A549 (cell line): ENCODE data around the gene ADGRG6. TPM values are rescaled to one million over a fixed set of nuclear protein-coding genes. Genes with fewer than 3 reads are reported as not detected.

Experiments
- ATAC-seq, 2 experiments: fragments of 200-7000 bp in 1 of 2; fragments of >200 bp in 1 of 2; cut with Nextera tagmentation in 1 of 2; cut with Tn5 transposase in 1 of 2; 3 replicates each; pipeline versions ENCODE4 v1.8.0 to v1.9.1; 2018 to 2020; ENCODE audit warnings: mild to moderate bottlenecking in 1 of 2, moderate library complexity in 1 of 2
- CTCF ChIA-PET: fragments of 300-600 bp; sonication (Branson Sonifier 250); formaldehyde crosslinking; extraction: SDS; loops from one replicate; lab custom pipeline; 2021; ENCODE audit warnings: antibody characterized with exemption, inconsistent platforms; lab: Yijun Ruan, JAX
- POLR2A ChIA-PET: fragments of 350-600 bp; formaldehyde crosslinking; extraction: SDS; loops from one replicate; lab custom pipeline; 2021; ENCODE audit warnings: antibody characterized with exemption, inconsistent platforms; lab: Yijun Ruan, JAX
- DNase-seq, 2 experiments: peaks; one replicate each; pipeline versions ENCODE4 v3.0.0 to v3.0.0-alpha.2; 2011 to 2016; ENCODE audit warnings: low read depth in 1 of 2, low spot score in 1 of 2
- FAIRE-seq: peaks from 2 replicates; lab custom pipeline; 2011; peaks lifted over from hg19 to GRCh38; lab: Jason Lieb, UNC
- H3K27ac ChIP-seq, 2 experiments: fragments of >200 bp; sonication (Bioruptor Twin); formaldehyde crosslinking; 3 replicates each; pipeline ENCODE4 v1.5.1; 2016 to 2017
- H3K4me1 ChIP-seq: fragments of >200 bp; sonication (Bioruptor Twin); formaldehyde crosslinking; 3 replicates; pipeline ENCODE4 v1.6.1; 2016
- H3K4me2 ChIP-seq: fragments of >200 bp; sonication (Bioruptor Twin); formaldehyde crosslinking; 3 replicates; pipeline ENCODE4 v1.6.1; 2016
- H3K4me3 ChIP-seq: fragments of >200 bp; sonication (Bioruptor Twin); formaldehyde crosslinking; 3 replicates; pipeline ENCODE4 v1.5.1; 2016
- H3K9me3 ChIP-seq: fragments of >200 bp; sonication (Bioruptor Twin); formaldehyde crosslinking; 3 replicates; pipeline ENCODE4 v1.6.1; 2016
- BCL3 ChIP-seq: fragments of >200 bp; sonication (Bioruptor Twin); formaldehyde crosslinking; IDR thresholded peaks from 3 replicates; pipeline ENCODE4 v1.6.1; 2016
- CHD4 ChIP-seq: fragments of 200-600 bp; sonication (generic); IDR thresholded peaks from 2 replicates; pipeline ENCODE4 v1.6.1; 2016; ENCODE audit warnings: antibody characterized with exemption, mild to moderate bottlenecking, borderline replicate concordance
- EHF ChIP-seq: fragments of 250-450 bp; sonication (Bioruptor Pico); IDR thresholded peaks from 2 replicates; pipeline ENCODE4 v1.5.0; 2020; ENCODE audit warnings: mild to moderate bottlenecking
- ESRRA ChIP-seq: fragments of 150-350 bp; IDR thresholded peaks from 2 replicates; pipeline ENCODE4 v1.6.1; 2014; ENCODE audit warnings: mild to moderate bottlenecking, low read length, borderline replicate concordance
- FOSB ChIP-seq: fragments of 250-450 bp; sonication (Bioruptor Pico); IDR thresholded peaks from 2 replicates; pipeline ENCODE4 v1.5.0; 2020; ENCODE audit warnings: mild to moderate bottlenecking, moderate library complexity
- FOXS1 ChIP-seq: fragments of 250-450 bp; sonication (Bioruptor Pico); IDR thresholded peaks from 2 replicates; pipeline ENCODE4 v1.5.0; 2020; ENCODE audit warnings: mild to moderate bottlenecking, moderate library complexity
- GATA3 ChIP-seq: IDR thresholded peaks from 2 replicates; pipeline ENCODE4 v1.6.1; 2012; ENCODE audit warnings: borderline replicate concordance
- HDAC2 ChIP-seq: fragments of 200-600 bp; sonication (generic); IDR thresholded peaks from 2 replicates; pipeline ENCODE4 v1.6.1; 2016
- HEYL ChIP-seq: fragments of 250-450 bp; sonication (Bioruptor Pico); IDR thresholded peaks from 2 replicates; pipeline ENCODE4 v1.8.0; 2021; ENCODE audit warnings: mild to moderate bottlenecking, moderate library complexity
- HOXA7 ChIP-seq: fragments of 250-450 bp; sonication (Bioruptor Pico); IDR thresholded peaks from 2 replicates; pipeline ENCODE4 v1.5.0; 2020; ENCODE audit warnings: mild to moderate bottlenecking, moderate library complexity
- HOXB5 ChIP-seq: fragments of 250-450 bp; sonication (Bioruptor Pico); IDR thresholded peaks from 2 replicates; pipeline ENCODE4 v1.5.0; 2020; ENCODE audit warnings: mild to moderate bottlenecking, moderate library complexity
- JUN ChIP-seq, 2 experiments: fragments of >200 bp; sonication (Bioruptor Twin); formaldehyde crosslinking; IDR thresholded peaks; 2 replicates in 1 of 2; 3 replicates in 1 of 2; pipeline ENCODE4 v1.6.1; 2016 to 2017
- MAFK ChIP-seq: fragments of 450-650 bp; IDR thresholded peaks from 2 replicates; pipeline ENCODE4 v1.6.1; 2014; ENCODE audit not compliant: partially characterized antibody
- NFE2L2 ChIP-seq: fragments of 150-350 bp; conservative IDR thresholded peaks from 2 replicates; pipeline ENCODE4 v1.6.1; 2014; ENCODE audit warnings: low read length
- NPAS2 ChIP-seq: fragments of 250-450 bp; sonication (Bioruptor Pico); IDR thresholded peaks from 2 replicates; pipeline ENCODE4 v1.8.0; 2022; ENCODE audit warnings: mild to moderate bottlenecking, moderate library complexity, borderline replicate concordance
- NR3C1 ChIP-seq: fragments of >200 bp; sonication (Bioruptor Twin); formaldehyde crosslinking; IDR thresholded peaks from 3 replicates; pipeline ENCODE4 v1.6.1; 2017
- PHF8 ChIP-seq: fragments of 200-600 bp; sonication (generic); IDR thresholded peaks from 2 replicates; pipeline ENCODE4 v1.6.1; 2016; ENCODE audit warnings: low read depth, mild to moderate bottlenecking, antibody characterized with exemption, moderate library complexity, borderline replicate concordance
- POLR2AphosphoS2 ChIP-seq: conservative IDR thresholded peaks from 2 replicates; pipeline ENCODE4 v1.6.1; 2012; ENCODE audit warnings: low read length, improper control_type of control experiment, inconsistent platforms
- RARB ChIP-seq: fragments of 250-450 bp; sonication (Bioruptor Pico); IDR thresholded peaks from 2 replicates; pipeline ENCODE4 v1.8.0; 2021; ENCODE audit warnings: mild to moderate bottlenecking, moderate library complexity
- RCOR1 ChIP-seq: fragments of 150-350 bp; IDR thresholded peaks from 2 replicates; pipeline ENCODE4 v1.6.1; 2014; ENCODE audit warnings: antibody characterized with exemption, low read length, low read depth
- REST ChIP-seq: fragments of 200-600 bp; sonication (generic); IDR thresholded peaks from 2 replicates; pipeline ENCODE4 v1.6.1; 2016; ENCODE audit warnings: antibody characterized with exemption, mild to moderate bottlenecking, moderate library complexity
- RFX5 ChIP-seq: fragments of 450-650 bp; IDR thresholded peaks from 2 replicates; pipeline ENCODE4 v1.7.1; 2014; ENCODE audit warnings: antibody characterized with exemption, mild to moderate bottlenecking, moderate library complexity
- RNF2 ChIP-seq: fragments of 200-600 bp; sonication (generic); IDR thresholded peaks from 2 replicates; pipeline ENCODE4 v1.6.1; 2016; ENCODE audit warnings: low read depth, mild to moderate bottlenecking, antibody characterized with exemption, moderate library complexity, borderline replicate concordance
- TFCP2L1 ChIP-seq: fragments of 250-450 bp; sonication (Bioruptor Pico); IDR thresholded peaks from 2 replicates; pipeline ENCODE4 v1.5.0; 2021; ENCODE audit warnings: mild to moderate bottlenecking
- ZC3H11A ChIP-seq: fragments of 450-650 bp; IDR thresholded peaks from 2 replicates; pipeline ENCODE4 v1.6.1; 2014; ENCODE audit warnings: antibody characterized with exemption, mild to moderate bottlenecking
- ZNF302 ChIP-seq: fragments of 250-450 bp; sonication (Bioruptor Pico); IDR thresholded peaks from 2 replicates; pipeline ENCODE4 v1.9.0; 2021; ENCODE audit warnings: inconsistent platforms, mild to moderate bottlenecking, moderate library complexity
- ZSCAN20 ChIP-seq: fragments of 250-450 bp; sonication (Bioruptor Pico); IDR thresholded peaks from 2 replicates; pipeline ENCODE4 v1.8.0; 2022; ENCODE audit warnings: mild to moderate bottlenecking, moderate library complexity
- WGBS: methylation state at CpG from one replicate; pipeline ENCODE4 v1.1.6; 2017; ENCODE audit errors: missing lambda C conversion rate; 5-methylcytosine and 5-hydroxymethylcytosine counted together
- polyA plus RNA-seq, 4 experiments: library from polyadenylated mRNA; depleted of rRNA in 3 of 4; stranded (reverse); fragments of >200 nt; fragmentation: RNase III in 1 of 4; extraction: RNeasy Plus Mini Kit Qiagen cat#74134 plus additional on column Dnase treatment in 1 of 4; gene quantifications; 2 replicates in 3 of 4; 3 replicates in 1 of 4; pipeline ENCODE4 v1.2.3, GENCODE V29; 2011 to 2017
- TF ChIP-seq, protein P1 (sequence below): fragments of 150-350 bp; IDR thresholded peaks from 2 replicates; pipeline ENCODE4 v1.6.1; 2014; ENCODE audit warnings: low read depth, mild to moderate bottlenecking, low read length
- TF ChIP-seq, protein P2 (sequence below): IDR thresholded peaks from 2 replicates; pipeline ENCODE4 v1.6.1; 2012
- TF ChIP-seq, protein P3 (sequence below): fragments of 250-450 bp; sonication (Bioruptor Pico); IDR thresholded peaks from 2 replicates; pipeline ENCODE4 v1.5.0; 2020; ENCODE audit warnings: low read depth, mild to moderate bottlenecking, moderate library complexity
- TF ChIP-seq, protein P4 (sequence below): IDR thresholded peaks from 2 replicates; pipeline ENCODE4 v1.6.1; 2012

Gene ADGRG6
- polyA plus RNA-seq, 2 of the 4 experiments (the other 2 are of a cell fraction) = 55.4 to 181 TPM

DNA sequence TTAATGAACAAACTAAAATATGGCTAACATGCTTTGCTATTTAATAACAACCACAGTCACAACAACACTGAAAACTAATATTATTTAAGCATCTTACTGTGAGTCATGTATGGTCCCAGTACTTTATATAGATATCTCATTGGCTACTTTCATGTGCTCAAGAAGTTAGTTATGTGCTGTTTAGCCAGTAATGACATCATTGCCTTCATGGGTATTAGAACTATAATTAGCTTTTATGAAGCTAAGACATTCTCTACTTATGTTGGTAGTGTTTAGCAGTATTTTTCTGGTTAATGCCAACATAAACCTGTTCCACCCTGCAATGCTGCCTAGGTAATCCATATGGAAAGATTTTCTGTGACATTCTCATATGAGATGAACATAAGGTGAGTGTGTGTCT lies 56.1 kb downstream of the ADGRG6 start:
- CTCF ChIA-PET = interaction anchor here (1.3 kb wide), 2 partner anchors 21 to 29 kb away, joined by 3 read pairs; no protein-coding TSS in a partner anchor
- H3K4me2 ChIP-seq = peak overlapping the region; percentile 74; the same call in 2 of the 3 replicates
- DNase-seq (no peak), FAIRE-seq (no peak)
- H3K27ac ChIP-seq = peak overlapping the region; percentile 70 to 78; a peak in 5 of 6 replicates
- no peak overlapping the region for H3K4me3 ChIP-seq
- TF ChIP-seq REST (no peak), RCOR1 (no peak), NR3C1 (no peak), ZSCAN20 (no peak), PHF8 (no peak), HOXB5 (CRISPR knock-in tag) (no peak), HOXA7 (CRISPR knock-in tag) (no peak), ZNF302 (CRISPR knock-in tag) (no peak), NFE2L2 (no peak), JUN (IDR thresholded peaks at IDR 0.05) (no peak), CHD4 (no peak), EHF (CRISPR knock-in tag) (no peak), NPAS2 (CRISPR knock-in tag) (no peak), BCL3 (no peak), ESRRA (no peak), ZC3H11A (no peak), MAFK (no peak)
- TF ChIP-seq, protein P1, sequence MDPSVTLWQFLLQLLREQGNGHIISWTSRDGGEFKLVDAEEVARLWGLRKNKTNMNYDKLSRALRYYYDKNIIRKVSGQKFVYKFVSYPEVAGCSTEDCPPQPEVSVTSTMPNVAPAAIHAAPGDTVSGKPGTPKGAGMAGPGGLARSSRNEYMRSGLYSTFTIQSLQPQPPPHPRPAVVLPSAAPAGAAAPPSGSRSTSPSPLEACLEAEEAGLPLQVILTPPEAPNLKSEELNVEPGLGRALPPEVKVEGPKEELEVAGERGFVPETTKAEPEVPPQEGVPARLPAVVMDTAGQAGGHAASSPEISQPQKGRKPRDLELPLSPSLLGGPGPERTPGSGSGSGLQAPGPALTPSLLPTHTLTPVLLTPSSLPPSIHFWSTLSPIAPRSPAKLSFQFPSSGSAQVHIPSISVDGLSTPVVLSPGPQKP = no peak
- TF ChIP-seq, protein P2, sequence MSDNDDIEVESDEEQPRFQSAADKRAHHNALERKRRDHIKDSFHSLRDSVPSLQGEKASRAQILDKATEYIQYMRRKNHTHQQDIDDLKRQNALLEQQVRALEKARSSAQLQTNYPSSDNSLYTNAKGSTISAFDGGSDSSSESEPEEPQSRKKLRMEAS = no peak
- TF ChIP-seq, all 56 proteins: peak for 0
- POLR2A ChIA-PET = no interaction called here
- H3K9me3 ChIP-seq = no peaks in the 10 kb centered on the region
- ATAC-seq = no peak
- H3K4me1 ChIP-seq = peaks cover 100% of the 10 kb centered on the region

- peaks cover 99% of the 10 kb centered on the region for H3K4me1 ChIP-seq
- H3K4me3 ChIP-seq = no peak overlapping the region
- POLR2A ChIA-PET = no interaction called here
- H3K27ac ChIP-seq = peak overlapping the region; percentile 70 to 78
- 19% methylated on average over 2 of the region's 2 CpGs for WGBS
- ATAC-seq (peak in 1 of 2 experiments; percentile 11; a peak in 2 of 6 replicates), FAIRE-seq (no peak), DNase-seq (no peak)
- no peaks in the 10 kb centered on the region for H3K9me3 ChIP-seq
- H3K4me2 ChIP-seq = peak overlapping the region; percentile 66
- CTCF ChIA-PET = interaction anchor here (1.2 to 1.6 kb wide), 3 partner anchors 11 to 22 kb away, joined by 3 to 5 read pairs (median 4); no protein-coding TSS in a partner anchor
- TF ChIP-seq TFCP2L1 (CRISPR knock-in tag) (no peak), ZC3H11A (no peak), FOSB (CRISPR knock-in tag) (no peak), RFX5 (no peak), GATA3 (no peak), RARB (CRISPR knock-in tag) (no peak), FOXS1 (no peak), NR3C1 (no peak), POLR2AphosphoS2 (no peak), ZSCAN20 (no peak), HEYL (CRISPR knock-in tag) (no peak), PHF8 (no peak), JUN (IDR thresholded peaks at IDR 0.05) (no peak), HDAC2 (no peak), RNF2 (no peak)
- TF ChIP-seq, protein P3, sequence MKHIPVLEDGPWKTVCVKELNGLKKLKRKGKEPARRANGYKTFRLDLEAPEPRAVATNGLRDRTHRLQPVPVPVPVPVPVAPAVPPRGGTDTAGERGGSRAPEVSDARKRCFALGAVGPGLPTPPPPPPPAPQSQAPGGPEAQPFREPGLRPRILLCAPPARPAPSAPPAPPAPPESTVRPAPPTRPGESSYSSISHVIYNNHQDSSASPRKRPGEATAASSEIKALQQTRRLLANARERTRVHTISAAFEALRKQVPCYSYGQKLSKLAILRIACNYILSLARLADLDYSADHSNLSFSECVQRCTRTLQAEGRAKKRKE (CRISPR knock-in tag) = no peak
- TF ChIP-seq, protein P4, sequence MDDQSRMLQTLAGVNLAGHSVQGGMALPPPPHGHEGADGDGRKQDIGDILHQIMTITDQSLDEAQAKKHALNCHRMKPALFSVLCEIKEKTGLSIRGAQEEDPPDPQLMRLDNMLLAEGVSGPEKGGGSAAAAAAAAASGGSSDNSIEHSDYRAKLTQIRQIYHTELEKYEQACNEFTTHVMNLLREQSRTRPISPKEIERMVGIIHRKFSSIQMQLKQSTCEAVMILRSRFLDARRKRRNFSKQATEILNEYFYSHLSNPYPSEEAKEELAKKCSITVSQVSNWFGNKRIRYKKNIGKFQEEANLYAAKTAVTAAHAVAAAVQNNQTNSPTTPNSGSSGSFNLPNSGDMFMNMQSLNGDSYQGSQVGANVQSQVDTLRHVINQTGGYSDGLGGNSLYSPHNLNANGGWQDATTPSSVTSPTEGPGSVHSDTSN = no peak
Measured at GRCh38 chr6:142359271-142359960, 57.6 kb downstream of the ADGRG6 start.
